Measurements from ENCODE around the gene LRMDA. TPM values are rescaled to one million over a fixed set of nuclear protein-coding genes. Genes with fewer than 3 reads are reported as not detected.

LRMDA gene
- total RNA-seq, 4 donors from 2014 or later = 2.2 to 7.8 (median 4.5) TPM

DNA sequence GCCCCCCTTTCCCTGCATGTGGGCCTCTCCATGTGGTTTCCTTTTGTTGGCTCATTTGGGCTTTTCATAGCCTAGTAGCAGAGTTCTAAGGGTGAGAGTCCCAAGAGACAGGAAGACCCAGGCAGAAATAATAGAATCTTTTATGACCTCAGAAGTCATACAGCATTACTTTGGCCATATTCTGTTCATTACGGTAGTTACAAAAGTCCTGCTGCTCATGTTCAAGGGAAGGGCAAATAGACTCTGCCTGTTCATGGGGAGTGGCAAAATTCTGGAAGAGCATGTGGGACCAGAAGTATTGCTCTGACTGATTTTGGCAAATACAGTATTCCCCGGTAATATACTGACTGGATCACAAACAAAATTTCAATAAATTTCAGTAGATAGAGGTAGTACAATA is 910.3 kb downstream of the LRMDA start:
- TF ChIP-seq POLR2A (IDR thresholded peaks at IDR 0.05) (no peak), EP300 (IDR thresholded peaks at IDR 0.05; ENCODE audit: low read depth) (no peak), POLR2AphosphoS5 (IDR thresholded peaks at IDR 0.05) (no peak)
- TF ChIP-seq, protein P1, sequence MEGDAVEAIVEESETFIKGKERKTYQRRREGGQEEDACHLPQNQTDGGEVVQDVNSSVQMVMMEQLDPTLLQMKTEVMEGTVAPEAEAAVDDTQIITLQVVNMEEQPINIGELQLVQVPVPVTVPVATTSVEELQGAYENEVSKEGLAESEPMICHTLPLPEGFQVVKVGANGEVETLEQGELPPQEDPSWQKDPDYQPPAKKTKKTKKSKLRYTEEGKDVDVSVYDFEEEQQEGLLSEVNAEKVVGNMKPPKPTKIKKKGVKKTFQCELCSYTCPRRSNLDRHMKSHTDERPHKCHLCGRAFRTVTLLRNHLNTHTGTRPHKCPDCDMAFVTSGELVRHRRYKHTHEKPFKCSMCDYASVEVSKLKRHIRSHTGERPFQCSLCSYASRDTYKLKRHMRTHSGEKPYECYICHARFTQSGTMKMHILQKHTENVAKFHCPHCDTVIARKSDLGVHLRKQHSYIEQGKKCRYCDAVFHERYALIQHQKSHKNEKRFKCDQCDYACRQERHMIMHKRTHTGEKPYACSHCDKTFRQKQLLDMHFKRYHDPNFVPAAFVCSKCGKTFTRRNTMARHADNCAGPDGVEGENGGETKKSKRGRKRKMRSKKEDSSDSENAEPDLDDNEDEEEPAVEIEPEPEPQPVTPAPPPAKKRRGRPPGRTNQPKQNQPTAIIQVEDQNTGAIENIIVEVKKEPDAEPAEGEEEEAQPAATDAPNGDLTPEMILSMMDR (IDR thresholded peaks at IDR 0.05) = no peak
- Histone ChIP-seq H3K36me3 (no peaks in the 10 kb centered on the region), H3K4me1 (peaks cover 0 to 17% (median 12%) of the 10 kb centered on the region in 4 donors), H3K4me3 (no peak overlapping the region), H3K27me3 (no peaks in the 10 kb centered on the region), H3K9me3 (no peaks in the 10 kb centered on the region), H3K27ac (no peak overlapping the region)
- intact Hi-C loops (cut with DNase I; ENCODE audit: low total_unique reads) (no loop called here), in situ Hi-C loops (cut with MboI; ENCODE audit: low pct_ligation_motif_present in 1 of 4, low pct_unique_long_range_greater_than_20kb in 1 of 4, low sequenced_read_pairs in 3 of 4) (no loop called here)
- no peak for DNase-seq
- 74 to 83% methylated on average over 1 to 2 of the region's 2 CpGs for WGBS, 2 donors (ENCODE audit: low coverage in 1 of 2)

- no peak overlapping the region for H3K27ac ChIP-seq
- TF ChIP-seq EP300 (IDR thresholded peaks at IDR 0.05; ENCODE audit: low read depth) (no peak), POLR2A (IDR thresholded peaks at IDR 0.05) (no peak)
- TF ChIP-seq, protein P1 (IDR thresholded peaks at IDR 0.05) = no peak
- H3K36me3 ChIP-seq = no peaks in the 10 kb centered on the region
- H3K4me1 ChIP-seq = peaks cover 0 to 4% (median 2%) of the 10 kb centered on the region in 4 donors
- no peaks in the 10 kb centered on the region for H3K9me3 ChIP-seq
- no peaks in the 10 kb centered on the region for H3K27me3 ChIP-seq
- intact Hi-C loops (cut with DNase I; ENCODE audit: low total_unique reads) = no loop called here
- no peak for DNase-seq
- no peak overlapping the region for H3K4me3 ChIP-seq
- in situ Hi-C loops (cut with MboI; ENCODE audit: low pct_ligation_motif_present in 1 of 4, low pct_unique_long_range_greater_than_20kb in 1 of 4, low sequenced_read_pairs in 3 of 4) = no loop called here
Measured at GRCh38 chr10:76342996-76343395, 911.6 kb downstream of the LRMDA start.

DNA sequence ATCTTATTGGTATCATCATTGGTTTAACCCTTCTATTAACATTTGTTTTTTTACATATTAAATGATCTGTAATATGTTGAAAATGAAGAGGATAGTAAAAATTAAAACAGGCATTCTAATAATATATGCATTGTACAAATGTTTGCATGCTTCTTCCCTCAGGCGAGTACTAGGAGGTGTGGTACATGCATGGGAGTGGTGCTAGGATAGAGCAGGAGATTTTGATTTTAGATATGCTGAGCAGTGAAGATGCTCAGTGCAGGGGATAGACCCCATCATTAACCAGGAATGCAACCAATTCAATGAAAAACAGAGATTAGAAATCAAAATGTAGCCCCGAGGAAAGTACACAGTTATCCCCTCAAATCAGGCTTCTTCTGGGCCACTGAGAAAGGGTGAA is 916.4 kb downstream of the LRMDA start:
- 92 to 94% methylated on average over 1 to 2 of the region's 2 CpGs for WGBS, 2 donors (ENCODE audit: low coverage in 1 of 2)
- no peaks in the 10 kb centered on the region for H3K36me3 ChIP-seq
- no peak overlapping the region for H3K27ac ChIP-seq
- no peak overlapping the region for H3K4me3 ChIP-seq
- in situ Hi-C loops (cut with MboI; ENCODE audit: low pct_ligation_motif_present in 1 of 4, low pct_unique_long_range_greater_than_20kb in 1 of 4, low sequenced_read_pairs in 3 of 4) = no loop called here
- no peaks in the 10 kb centered on the region for H3K27me3 ChIP-seq
- TF ChIP-seq, protein P1 (IDR thresholded peaks at IDR 0.05) = no peak
- no peak for TF ChIP-seq POLR2A (IDR thresholded peaks at IDR 0.05)
- no peak for TF ChIP-seq EP300 (IDR thresholded peaks at IDR 0.05; ENCODE audit: low read depth)
- no peak for TF ChIP-seq POLR2AphosphoS5 (IDR thresholded peaks at IDR 0.05)
- H3K9me3 ChIP-seq = no peaks in the 10 kb centered on the region
- intact Hi-C loops (cut with DNase I; ENCODE audit: low total_unique reads) = no loop called here
- H3K4me1 ChIP-seq = no peaks in the 10 kb centered on the region
- no peak for DNase-seq

- H3K9me3 ChIP-seq = no peaks in the 10 kb centered on the region
- 64 to 84% methylated on average over 3 to 4 of the region's 4 CpGs for WGBS, 2 donors (ENCODE audit: low coverage in 1 of 2)
- H3K27ac ChIP-seq = peak overlapping the region in 2 of 4 donors; percentile 41 to 50
- no peaks in the 10 kb centered on the region for H3K27me3 ChIP-seq
- TF ChIP-seq EP300 (IDR thresholded peaks at IDR 0.05; ENCODE audit: low read depth) (no peak), POLR2AphosphoS5 (IDR thresholded peaks at IDR 0.05) (peak in 1 of 3 donors; percentile 28)
- DNase-seq = no peak
- H3K4me3 ChIP-seq = no peak overlapping the region
- H3K4me1 ChIP-seq = peaks cover 0 to 7% (median 2%) of the 10 kb centered on the region in 4 donors
- intact Hi-C loops (cut with DNase I; ENCODE audit: low total_unique reads) (no loop called here), in situ Hi-C loops (cut with MboI; ENCODE audit: low pct_ligation_motif_present in 1 of 4, low pct_unique_long_range_greater_than_20kb in 1 of 4, low sequenced_read_pairs in 3 of 4) (no loop called here)
- H3K36me3 ChIP-seq = no peaks in the 10 kb centered on the region
Measured at GRCh38 chr10:76350583-76350982, 919.2 kb downstream of the LRMDA start.

GRCh38 chr10:76352300-76352699 is 920.9 kb downstream of the LRMDA start:
- Histone ChIP-seq H3K9me3 (no peaks in the 10 kb centered on the region), H3K27ac (peak overlapping the region in 1 of 4 donors; percentile 50), H3K4me3 (no peak overlapping the region), H3K36me3 (no peaks in the 10 kb centered on the region), H3K27me3 (no peaks in the 10 kb centered on the region), H3K4me1 (peaks cover 0 to 7% (median 2%) of the 10 kb centered on the region in 4 donors)
- WGBS, 2 donors (ENCODE audit: low coverage in 1 of 2) = 91 to 94% methylated on average over 5 of the region's 5 CpGs
- intact Hi-C loops (cut with DNase I; ENCODE audit: low total_unique reads) (no loop called here), in situ Hi-C loops (cut with MboI; ENCODE audit: low pct_ligation_motif_present in 1 of 4, low pct_unique_long_range_greater_than_20kb in 1 of 4, low sequenced_read_pairs in 3 of 4) (no loop called here)
- TF ChIP-seq, protein P1 (IDR thresholded peaks at IDR 0.05) = no peak
- TF ChIP-seq POLR2A (IDR thresholded peaks at IDR 0.05) (no peak), POLR2AphosphoS5 (IDR thresholded peaks at IDR 0.05) (no peak), EP300 (IDR thresholded peaks at IDR 0.05; ENCODE audit: low read depth) (no peak)
- DNase-seq = no peak

All from transverse colon (tissue), 4 donors.